SU-DHL-6 (cell line): Measurements from ENCODE around the gene TSPYL2.

Experiments used
- CTCF ChIP-seq: fragments of 200-600 bp; sonication (generic); IDR thresholded peaks from one replicate; pipeline ENCODE4 v1.5.1; 2017; ENCODE audit warnings: antibody characterized with exemption, mild to moderate bottlenecking, low read length, moderate library complexity; ENCODE audit not compliant: insufficient read depth, poor library complexity, severe bottlenecking
- EZH2phosphoT487 ChIP-seq: fragments of 200-600 bp; sonication (generic), shearing (Covaris generic); conservative IDR thresholded peaks from 2 replicates; pipeline ENCODE4 v1.6.1; 2018; ENCODE audit warnings: mild to moderate bottlenecking, antibody characterized with exemption, low read length, moderate library complexity, mixed read lengths

DNA sequence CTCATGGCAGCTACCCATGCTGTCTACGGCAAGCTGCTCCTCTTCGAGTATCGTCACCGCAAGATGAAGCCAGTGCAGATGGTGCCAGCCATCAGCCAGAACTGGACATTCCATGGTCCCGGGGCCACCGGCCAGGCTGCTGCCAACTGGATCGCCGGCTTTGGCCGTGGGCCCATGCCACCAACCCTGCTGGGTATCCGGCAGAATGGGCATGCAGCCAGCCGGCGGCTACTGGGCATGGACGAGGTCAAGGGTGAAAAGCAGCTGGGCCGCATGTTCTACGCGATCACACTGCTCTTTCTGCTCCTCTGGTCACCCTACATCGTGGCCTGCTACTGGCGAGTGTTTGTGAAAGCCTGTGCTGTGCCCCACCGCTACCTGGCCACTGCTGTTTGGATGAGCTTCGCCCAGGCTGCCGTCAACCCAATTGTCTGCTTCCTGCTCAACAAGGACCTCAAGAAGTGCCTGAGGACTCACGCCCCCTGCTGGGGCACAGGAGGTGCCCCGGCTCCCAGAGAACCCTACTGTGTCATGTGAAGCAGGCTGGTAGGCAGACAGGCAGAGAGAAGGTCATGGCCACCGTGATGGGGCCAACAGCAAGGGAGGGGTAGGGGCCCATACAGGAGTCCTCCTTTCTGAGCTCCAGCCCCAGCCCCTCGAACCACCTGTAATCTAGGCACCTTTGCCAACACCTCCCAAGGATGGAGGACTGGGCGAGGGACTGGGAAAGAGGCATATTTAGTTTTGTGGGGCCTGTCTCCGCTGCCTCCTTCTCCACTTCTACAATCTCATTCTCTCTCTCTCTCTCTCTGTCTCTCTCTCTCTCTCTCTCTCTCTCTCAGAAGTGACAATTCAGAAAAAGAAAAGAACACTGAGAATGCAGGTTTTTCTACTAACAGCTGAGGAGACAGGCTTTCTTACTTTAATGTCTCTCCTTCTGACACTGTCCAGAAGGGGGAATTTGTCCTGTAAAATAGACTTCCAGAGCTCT lies 4.7 kb upstream of the TSPYL2 start:
- TF ChIP-seq CTCF (no peak), EZH2phosphoT487 (no peak)
